ENCODE results near the gene C19orf12. TPM values are rescaled to one million over a fixed set of nuclear protein-coding genes. Genes with fewer than 3 reads are reported as not detected.

C19orf12 gene
- total RNA-seq, 1 experiment from 2014 or later: 17.5 TPM

DNA sequence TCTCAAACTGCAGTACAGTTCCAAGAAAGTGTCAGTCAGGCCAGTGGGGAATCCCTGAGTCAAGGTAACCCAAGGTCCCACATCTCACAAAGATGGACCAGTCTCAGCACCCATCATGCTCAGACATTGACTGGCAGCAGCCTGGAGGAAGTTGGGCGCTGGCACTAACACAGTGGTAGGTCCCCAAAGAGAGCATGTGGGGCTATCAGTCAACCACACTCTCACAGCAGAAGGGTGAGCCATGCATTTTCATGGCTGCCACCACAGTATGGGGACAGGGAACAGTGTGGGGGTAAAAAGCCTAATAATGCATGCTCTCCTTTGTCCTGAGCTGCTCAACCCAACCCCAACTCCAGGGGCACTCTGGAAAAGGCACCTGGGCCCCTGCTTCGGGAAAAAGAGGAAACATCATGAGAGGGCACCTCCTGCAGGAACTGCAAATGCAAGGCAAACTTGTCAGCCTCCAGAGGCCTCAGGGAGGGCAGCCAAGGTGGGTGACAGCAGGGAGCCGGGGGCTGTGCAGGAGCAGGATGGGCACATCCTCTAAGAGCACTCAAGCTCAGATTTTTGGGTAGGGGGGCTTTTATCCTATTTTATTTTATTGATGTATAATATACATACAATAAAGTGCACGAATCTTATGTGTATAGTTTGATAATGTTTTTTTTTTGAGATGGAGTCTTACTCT lies 59.3 kb downstream of the C19orf12 start:
- Mint-ChIP-seq H3K4me1 (ENCODE audit: low read depth, unreplicated experiment) (no peaks in the 10 kb centered on the region), H3K9me3 (ENCODE audit: low read depth, unreplicated experiment) (no peaks in the 10 kb centered on the region), H3K36me3 (ENCODE audit: insufficient read depth, unreplicated experiment) (no peaks in the 10 kb centered on the region), H3K4me3 (ENCODE audit: low read depth, unreplicated experiment) (no peak overlapping the region), H3K27ac (ENCODE audit: unreplicated experiment) (no peak overlapping the region), H3K27me3 (ENCODE audit: unreplicated experiment) (peaks cover 53% of the 10 kb centered on the region)
- DNase-seq: no peak
- CTCF ChIA-PET: no interaction called here
- BruUV-seq (replicated peaks): no TSS peak
- intact Hi-C loops (cut with micrococcal nuclease; ENCODE audit: unreplicated experiment): no loop called here
- TF ChIP-seq, protein P1, sequence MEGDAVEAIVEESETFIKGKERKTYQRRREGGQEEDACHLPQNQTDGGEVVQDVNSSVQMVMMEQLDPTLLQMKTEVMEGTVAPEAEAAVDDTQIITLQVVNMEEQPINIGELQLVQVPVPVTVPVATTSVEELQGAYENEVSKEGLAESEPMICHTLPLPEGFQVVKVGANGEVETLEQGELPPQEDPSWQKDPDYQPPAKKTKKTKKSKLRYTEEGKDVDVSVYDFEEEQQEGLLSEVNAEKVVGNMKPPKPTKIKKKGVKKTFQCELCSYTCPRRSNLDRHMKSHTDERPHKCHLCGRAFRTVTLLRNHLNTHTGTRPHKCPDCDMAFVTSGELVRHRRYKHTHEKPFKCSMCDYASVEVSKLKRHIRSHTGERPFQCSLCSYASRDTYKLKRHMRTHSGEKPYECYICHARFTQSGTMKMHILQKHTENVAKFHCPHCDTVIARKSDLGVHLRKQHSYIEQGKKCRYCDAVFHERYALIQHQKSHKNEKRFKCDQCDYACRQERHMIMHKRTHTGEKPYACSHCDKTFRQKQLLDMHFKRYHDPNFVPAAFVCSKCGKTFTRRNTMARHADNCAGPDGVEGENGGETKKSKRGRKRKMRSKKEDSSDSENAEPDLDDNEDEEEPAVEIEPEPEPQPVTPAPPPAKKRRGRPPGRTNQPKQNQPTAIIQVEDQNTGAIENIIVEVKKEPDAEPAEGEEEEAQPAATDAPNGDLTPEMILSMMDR (IDR thresholded peaks at IDR 0.05; ENCODE audit: unreplicated experiment): no peak

DNA sequence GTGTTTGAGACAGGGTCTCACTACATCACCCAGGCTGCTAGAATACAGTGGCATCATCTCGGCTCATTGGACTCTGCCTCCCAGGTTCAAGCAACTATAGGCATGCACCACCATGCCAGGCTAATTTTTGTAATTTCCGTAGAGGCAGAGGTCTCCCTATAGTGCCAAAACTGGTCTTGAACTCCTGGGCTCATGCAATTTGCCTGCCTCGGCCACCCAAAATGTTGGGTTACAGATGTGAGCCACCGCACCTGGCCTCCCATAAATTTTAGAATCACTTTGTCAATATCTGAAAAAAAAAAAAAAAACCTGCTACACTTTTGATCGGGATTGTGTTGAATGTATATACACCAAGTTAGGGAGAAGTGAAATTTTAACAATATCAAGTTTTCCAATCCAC lies 61.7 kb downstream of the C19orf12 start:
- DNase-seq: no peak
- H3K4me3 Mint-ChIP-seq (ENCODE audit: low read depth, unreplicated experiment): no peak overlapping the region
- no peaks in the 10 kb centered on the region for H3K4me1 Mint-ChIP-seq (ENCODE audit: low read depth, unreplicated experiment)
- H3K27ac Mint-ChIP-seq (ENCODE audit: unreplicated experiment): no peak overlapping the region
- no peaks in the 10 kb centered on the region for H3K9me3 Mint-ChIP-seq (ENCODE audit: low read depth, unreplicated experiment)
- H3K27me3 Mint-ChIP-seq (ENCODE audit: unreplicated experiment): peaks cover 63% of the 10 kb centered on the region
- TF ChIP-seq, protein P1 (IDR thresholded peaks at IDR 0.05; ENCODE audit: unreplicated experiment): no peak
- no TSS peak for BruUV-seq (replicated peaks)
- CTCF ChIA-PET: no interaction called here
- no peaks in the 10 kb centered on the region for H3K36me3 Mint-ChIP-seq (ENCODE audit: insufficient read depth, unreplicated experiment)
- intact Hi-C loops (cut with micrococcal nuclease; ENCODE audit: unreplicated experiment): no loop called here

DNA sequence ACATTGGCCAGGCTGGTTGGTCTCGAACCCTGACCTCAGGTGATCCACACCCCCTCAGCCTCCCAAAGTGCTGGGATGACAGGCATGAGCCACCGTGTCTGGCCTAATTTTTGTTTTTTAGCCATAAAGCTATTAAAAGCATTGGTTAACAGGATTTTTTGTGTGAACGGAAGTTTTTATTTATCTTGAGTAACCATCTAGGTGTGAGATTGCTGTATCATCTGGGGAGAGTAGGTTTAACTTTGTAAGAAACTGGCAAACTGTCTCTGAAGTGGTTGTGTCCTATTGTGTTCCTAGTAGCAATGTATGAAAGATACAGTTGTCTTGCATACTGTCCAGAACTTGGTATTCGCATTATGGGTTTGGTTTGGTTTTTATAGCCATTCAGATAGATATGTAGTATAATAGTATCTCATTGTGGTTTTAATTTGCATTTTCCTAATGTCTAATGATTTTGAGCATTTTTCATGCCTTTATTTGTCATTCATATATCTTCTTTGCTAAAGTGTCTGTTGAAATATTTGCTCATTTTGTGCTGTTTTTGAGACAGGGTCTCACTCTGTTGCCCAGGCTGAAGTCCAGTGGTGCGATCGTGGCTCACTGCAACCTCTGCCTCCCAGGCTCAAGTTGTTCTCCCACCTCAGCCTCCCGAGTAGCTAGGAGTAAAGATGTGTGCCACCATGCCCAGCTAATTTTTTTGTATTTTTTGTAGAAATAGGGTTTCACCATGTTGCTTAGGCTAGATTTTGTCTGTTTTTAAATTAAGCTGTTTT lies 63.3 kb downstream of the C19orf12 start:
- TF ChIP-seq, protein P1 (IDR thresholded peaks at IDR 0.05; ENCODE audit: unreplicated experiment): no peak
- CTCF ChIA-PET: interaction anchor here (0.6 kb wide), 1 partner anchor 12 kb away, joined by 5 read pairs; no protein-coding TSS in a partner anchor
- intact Hi-C loops (cut with micrococcal nuclease; ENCODE audit: unreplicated experiment): no loop called here
- no peak for DNase-seq
- no peak overlapping the region for H3K27ac Mint-ChIP-seq (ENCODE audit: unreplicated experiment)
- no peaks in the 10 kb centered on the region for H3K9me3 Mint-ChIP-seq (ENCODE audit: low read depth, unreplicated experiment)
- no peaks in the 10 kb centered on the region for H3K36me3 Mint-ChIP-seq (ENCODE audit: insufficient read depth, unreplicated experiment)
- H3K27me3 Mint-ChIP-seq (ENCODE audit: unreplicated experiment): peaks cover 64% of the 10 kb centered on the region
- H3K4me3 Mint-ChIP-seq (ENCODE audit: low read depth, unreplicated experiment): no peak overlapping the region
- BruUV-seq (replicated peaks): no TSS peak
- H3K4me1 Mint-ChIP-seq (ENCODE audit: low read depth, unreplicated experiment): no peaks in the 10 kb centered on the region

DNA sequence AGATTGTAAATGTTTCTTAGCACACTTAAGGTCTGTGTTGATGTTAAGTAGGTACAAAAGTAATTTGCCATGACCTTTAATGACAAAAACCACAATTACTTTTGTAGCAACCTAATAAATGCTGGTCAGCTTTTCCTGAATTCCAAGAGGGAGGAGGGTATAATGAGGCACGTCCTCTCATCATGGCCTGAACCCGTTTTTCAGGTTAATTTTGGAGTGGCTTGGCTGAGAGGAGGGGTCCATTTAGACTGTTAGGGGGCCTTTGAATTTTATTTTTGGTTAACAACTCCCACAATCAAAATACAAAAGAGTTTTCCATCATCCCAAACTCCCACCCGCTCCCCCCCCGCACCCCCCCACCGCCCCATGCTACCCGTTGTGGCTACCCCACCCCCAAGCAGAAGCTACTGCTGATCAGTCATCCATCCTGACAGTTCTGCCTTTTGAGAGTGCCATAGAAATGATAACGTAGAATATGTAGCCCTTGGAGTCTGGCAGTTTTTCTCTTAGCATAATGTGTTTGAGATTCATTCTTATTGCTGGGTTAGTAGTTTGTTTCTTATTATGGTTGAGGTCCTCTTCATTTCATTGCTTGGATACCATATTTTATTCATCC lies 64.2 kb downstream of the C19orf12 start:
- peaks cover 68% of the 10 kb centered on the region for H3K27me3 Mint-ChIP-seq (ENCODE audit: unreplicated experiment)
- H3K27ac Mint-ChIP-seq (ENCODE audit: unreplicated experiment): no peak overlapping the region
- no TSS peak for BruUV-seq (replicated peaks)
- intact Hi-C loops (cut with micrococcal nuclease; ENCODE audit: unreplicated experiment): no loop called here
- TF ChIP-seq, protein P1 (IDR thresholded peaks at IDR 0.05; ENCODE audit: unreplicated experiment): no peak
- CTCF ChIA-PET: no interaction called here
- no peaks in the 10 kb centered on the region for H3K9me3 Mint-ChIP-seq (ENCODE audit: low read depth, unreplicated experiment)
- no peak overlapping the region for H3K4me3 Mint-ChIP-seq (ENCODE audit: low read depth, unreplicated experiment)
- H3K36me3 Mint-ChIP-seq (ENCODE audit: insufficient read depth, unreplicated experiment): no peaks in the 10 kb centered on the region
- no peak for DNase-seq
- no peaks in the 10 kb centered on the region for H3K4me1 Mint-ChIP-seq (ENCODE audit: low read depth, unreplicated experiment)

Other genes starting within 250 kb of the C19orf12 start
- gene VSTM2B, start 189.3 kb downstream of the C19orf12 start, total RNA-seq (2022): not detected in 2 replicates
- gene POP4, start 109.0 kb downstream of the C19orf12 start, total RNA-seq (2022): 72.9 and 77.9 TPM in 2 replicates
- 2.4 and 2.9 TPM in 2 replicates for gene PLEKHF1, start 49.8 kb downstream of the C19orf12 start, total RNA-seq (2022)
- 11.0 and 15.9 TPM in 2 replicates for gene CCNE1, start 96.7 kb upstream of the C19orf12 start, total RNA-seq (2022)
- 50.6 and 50.9 TPM in 2 replicates for gene URI1, start 227.0 kb upstream of the C19orf12 start, total RNA-seq (2022)